ENCODE results near the gene ANXA8. TPM values are rescaled to one million over a fixed set of nuclear protein-coding genes. Genes with fewer than 3 reads are reported as not detected.
A peak's percentile ranks its signal among the peaks of the same experiment; 100 is the strongest.

Gene ANXA8
- total RNA-seq, 6 donors from 2014 or later, result 4.2 to 25.6 (median 10.7) TPM

DNA sequence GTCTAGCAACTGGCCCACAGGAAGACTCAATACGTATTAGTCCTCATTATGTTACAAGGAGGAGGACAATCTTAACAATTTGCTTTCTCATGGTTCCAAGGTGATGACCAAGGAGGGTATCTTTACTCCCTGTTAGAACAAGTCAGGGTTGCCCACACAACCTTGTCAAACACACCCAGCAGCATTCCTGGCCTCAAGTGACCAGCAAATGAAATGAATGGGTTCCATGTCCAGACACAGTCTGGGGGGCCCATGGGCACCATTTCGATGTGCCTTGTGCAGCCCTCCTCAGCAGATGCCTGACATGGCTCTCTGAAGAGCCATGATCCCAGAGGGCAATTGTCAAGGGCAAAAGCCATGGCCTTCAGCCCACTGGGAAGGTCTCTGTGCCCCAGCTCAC is 40.8 kb downstream of the ANXA8 start:
- DNase-seq (no peak), ATAC-seq (ENCODE audit: low FRiP score in 2 of 2) (no peak)
- H3K27me3 ChIP-seq, result no peaks in the 10 kb centered on the region
- 82 to 84% methylated on average over 1 to 2 of the region's 2 CpGs for WGBS, 2 donors
- H3K9me3 ChIP-seq, result peaks cover 0 to 17% (median 13%) of the 10 kb centered on the region in 4 donors
- H3K4me1 ChIP-seq, result no peaks in the 10 kb centered on the region
- no peaks in the 10 kb centered on the region for H3K36me3 ChIP-seq
- no peak overlapping the region for H3K4me3 ChIP-seq
- no peak overlapping the region for H3K27ac ChIP-seq
- TF ChIP-seq EP300 (IDR thresholded peaks at IDR 0.05) (no peak), POLR2A (IDR thresholded peaks at IDR 0.05) (no peak), POLR2AphosphoS5 (IDR thresholded peaks at IDR 0.05) (no peak)
- TF ChIP-seq, protein P1, sequence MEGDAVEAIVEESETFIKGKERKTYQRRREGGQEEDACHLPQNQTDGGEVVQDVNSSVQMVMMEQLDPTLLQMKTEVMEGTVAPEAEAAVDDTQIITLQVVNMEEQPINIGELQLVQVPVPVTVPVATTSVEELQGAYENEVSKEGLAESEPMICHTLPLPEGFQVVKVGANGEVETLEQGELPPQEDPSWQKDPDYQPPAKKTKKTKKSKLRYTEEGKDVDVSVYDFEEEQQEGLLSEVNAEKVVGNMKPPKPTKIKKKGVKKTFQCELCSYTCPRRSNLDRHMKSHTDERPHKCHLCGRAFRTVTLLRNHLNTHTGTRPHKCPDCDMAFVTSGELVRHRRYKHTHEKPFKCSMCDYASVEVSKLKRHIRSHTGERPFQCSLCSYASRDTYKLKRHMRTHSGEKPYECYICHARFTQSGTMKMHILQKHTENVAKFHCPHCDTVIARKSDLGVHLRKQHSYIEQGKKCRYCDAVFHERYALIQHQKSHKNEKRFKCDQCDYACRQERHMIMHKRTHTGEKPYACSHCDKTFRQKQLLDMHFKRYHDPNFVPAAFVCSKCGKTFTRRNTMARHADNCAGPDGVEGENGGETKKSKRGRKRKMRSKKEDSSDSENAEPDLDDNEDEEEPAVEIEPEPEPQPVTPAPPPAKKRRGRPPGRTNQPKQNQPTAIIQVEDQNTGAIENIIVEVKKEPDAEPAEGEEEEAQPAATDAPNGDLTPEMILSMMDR (IDR thresholded peaks at IDR 0.05), result no peak

GRCh38 chr10:47442351-47442750 is 41.6 kb downstream of the ANXA8 start:
- TF ChIP-seq, protein P1 (IDR thresholded peaks at IDR 0.05), result no peak
- TF ChIP-seq POLR2A (IDR thresholded peaks at IDR 0.05), result no peak
- TF ChIP-seq EP300 (IDR thresholded peaks at IDR 0.05), result no peak
- TF ChIP-seq POLR2AphosphoS5 (IDR thresholded peaks at IDR 0.05), result no peak
- no peak for DNase-seq
- Histone ChIP-seq H3K9me3 (peaks cover 0 to 17% (median 13%) of the 10 kb centered on the region in 4 donors), H3K4me3 (no peak overlapping the region), H3K27ac (no peak overlapping the region), H3K36me3 (no peaks in the 10 kb centered on the region), H3K27me3 (no peaks in the 10 kb centered on the region), H3K4me1 (no peaks in the 10 kb centered on the region)
- ATAC-seq (ENCODE audit: low FRiP score in 2 of 2), result no peak
- 66 to 94% methylated on average over 3 to 5 of the region's 5 CpGs for WGBS, 2 donors

- peaks cover 0 to 17% (median 13%) of the 10 kb centered on the region in 4 donors for H3K9me3 ChIP-seq
- no peak overlapping the region for H3K4me3 ChIP-seq
- WGBS, 2 donors, result 66 to 78% methylated on average over 4 of the region's 4 CpGs
- ATAC-seq (ENCODE audit: low FRiP score in 2 of 2) (no peak), DNase-seq (no peak)
- no peak overlapping the region for H3K27ac ChIP-seq
- TF ChIP-seq EP300 (IDR thresholded peaks at IDR 0.05), result no peak
- TF ChIP-seq POLR2A (IDR thresholded peaks at IDR 0.05), result no peak
- TF ChIP-seq, protein P1 (IDR thresholded peaks at IDR 0.05), result no peak
- TF ChIP-seq POLR2AphosphoS5 (IDR thresholded peaks at IDR 0.05), result no peak
- no peaks in the 10 kb centered on the region for H3K4me1 ChIP-seq
- no peaks in the 10 kb centered on the region for H3K27me3 ChIP-seq
- H3K36me3 ChIP-seq, result no peaks in the 10 kb centered on the region
These were observed 42.0 kb downstream of the ANXA8 start for GRCh38 chr10:47441938-47442337.

- Histone ChIP-seq H3K4me1 (no peaks in the 10 kb centered on the region), H3K27me3 (no peaks in the 10 kb centered on the region), H3K4me3 (no peak overlapping the region), H3K27ac (no peak overlapping the region), H3K9me3 (peaks cover 0 to 6% (median 2%) of the 10 kb centered on the region in 4 donors), H3K36me3 (no peaks in the 10 kb centered on the region)
- no peak for TF ChIP-seq EP300 (IDR thresholded peaks at IDR 0.05)
- no peak for DNase-seq
- WGBS, 2 donors, result 88% methylated on average over 4 of the region's 4 CpGs
- ATAC-seq (ENCODE audit: low FRiP score in 2 of 2), result no peak
These were observed 43.7 kb downstream of the ANXA8 start for GRCh38 chr10:47440207-47440606.

GRCh38 chr10:47438857-47439474 is 44.9 kb downstream of the ANXA8 start:
- H3K4me1 ChIP-seq, result no peaks in the 10 kb centered on the region
- no peaks in the 10 kb centered on the region for H3K9me3 ChIP-seq
- H3K27ac ChIP-seq, result no peak overlapping the region
- DNase-seq (no peak), ATAC-seq (ENCODE audit: low FRiP score in 2 of 2) (peak; percentile 35 to 75)
- H3K27me3 ChIP-seq, result no peaks in the 10 kb centered on the region
- H3K36me3 ChIP-seq, result no peaks in the 10 kb centered on the region
- WGBS, 2 donors, result 55% methylated on average over 6 of the region's 6 CpGs
- TF ChIP-seq, protein P1 (IDR thresholded peaks at IDR 0.05), result peak in 3 of 6 experiments; percentile 17 to 27 (median 24)
- TF ChIP-seq POLR2AphosphoS5 (IDR thresholded peaks at IDR 0.05) (no peak), POLR2A (IDR thresholded peaks at IDR 0.05) (no peak)
- no peak overlapping the region for H3K4me3 ChIP-seq

All from upper lobe of left lung (tissue), 6 donors.